Measurements from ENCODE around the gene PAPPA2.

PAPPA2 gene

GRCh38 chr1:176460544-176461336 is 2.2 kb upstream of the PAPPA2 start:
- no peak for FAIRE-seq
- no peak for TF ChIP-seq TAF1 (IDR thresholded peaks at IDR 0.05; ENCODE audit: borderline replicate concordance, low read depth, low read length)
- TF ChIP-seq POLR2A (IDR thresholded peaks at IDR 0.05; ENCODE audit: low read depth, low read length): no peak
- no peak for TF ChIP-seq POLR2AphosphoS5 (IDR thresholded peaks at IDR 0.05; ENCODE audit: low read depth, low read length)
- no peak for DNase-seq (ENCODE audit: insufficient read length)

- no peak for TF ChIP-seq POLR2A (IDR thresholded peaks at IDR 0.05; ENCODE audit: low read depth, low read length)
- no peak for TF ChIP-seq POLR2AphosphoS5 (IDR thresholded peaks at IDR 0.05; ENCODE audit: low read depth, low read length)
- DNase-seq (ENCODE audit: insufficient read length) (no peak), FAIRE-seq (no peak)
These were observed 1.4 kb upstream of the PAPPA2 start for GRCh38 chr1:176461576-176461975.

GRCh38 chr1:176466514-176466913 is 3.5 kb downstream of the PAPPA2 start:
- FAIRE-seq (no peak), DNase-seq (ENCODE audit: insufficient read length) (no peak)
- TF ChIP-seq TAF1 (IDR thresholded peaks at IDR 0.05; ENCODE audit: borderline replicate concordance, low read depth, low read length) (no peak), POLR2AphosphoS5 (IDR thresholded peaks at IDR 0.05; ENCODE audit: low read depth, low read length) (no peak)

GRCh38 chr1:176469450-176470010 is 6.6 kb downstream of the PAPPA2 start:
- TF ChIP-seq TAF1 (IDR thresholded peaks at IDR 0.05; ENCODE audit: borderline replicate concordance, low read depth, low read length) (no peak), POLR2AphosphoS5 (IDR thresholded peaks at IDR 0.05; ENCODE audit: low read depth, low read length) (no peak), POLR2A (IDR thresholded peaks at IDR 0.05; ENCODE audit: low read depth, low read length) (no peak)
- DNase-seq (ENCODE audit: insufficient read length): no peak
- FAIRE-seq: no peak

- TF ChIP-seq POLR2AphosphoS5 (IDR thresholded peaks at IDR 0.05; ENCODE audit: low read depth, low read length) (no peak), POLR2A (IDR thresholded peaks at IDR 0.05; ENCODE audit: low read depth, low read length) (no peak), TAF1 (IDR thresholded peaks at IDR 0.05; ENCODE audit: borderline replicate concordance, low read depth, low read length) (no peak)
- DNase-seq (ENCODE audit: insufficient read length) (no peak), FAIRE-seq (no peak)
These were observed 8.6 kb downstream of the PAPPA2 start for GRCh38 chr1:176471338-176472121.

GRCh38 chr1:176479971-176480370 is 17.0 kb downstream of the PAPPA2 start:
- TF ChIP-seq POLR2A (IDR thresholded peaks at IDR 0.05; ENCODE audit: low read depth, low read length): no peak
- DNase-seq (ENCODE audit: insufficient read length) (no peak), FAIRE-seq (no peak)

GRCh38 chr1:176480750-176481149 is 17.8 kb downstream of the PAPPA2 start:
- DNase-seq (ENCODE audit: insufficient read length) (no peak), FAIRE-seq (no peak)
- TF ChIP-seq TAF1 (IDR thresholded peaks at IDR 0.05; ENCODE audit: borderline replicate concordance, low read depth, low read length) (no peak), POLR2A (IDR thresholded peaks at IDR 0.05; ENCODE audit: low read depth, low read length) (no peak), POLR2AphosphoS5 (IDR thresholded peaks at IDR 0.05; ENCODE audit: low read depth, low read length) (no peak)

- TF ChIP-seq POLR2AphosphoS5 (IDR thresholded peaks at IDR 0.05; ENCODE audit: low read depth, low read length) (no peak), POLR2A (IDR thresholded peaks at IDR 0.05; ENCODE audit: low read depth, low read length) (no peak), TAF1 (IDR thresholded peaks at IDR 0.05; ENCODE audit: borderline replicate concordance, low read depth, low read length) (no peak)
- no peak for DNase-seq (ENCODE audit: insufficient read length)
- FAIRE-seq: no peak
These were observed 22.1 kb downstream of the PAPPA2 start for GRCh38 chr1:176485083-176485482.

- FAIRE-seq (no peak), DNase-seq (ENCODE audit: insufficient read length) (no peak)
- TF ChIP-seq TAF1 (IDR thresholded peaks at IDR 0.05; ENCODE audit: borderline replicate concordance, low read depth, low read length): no peak
- TF ChIP-seq POLR2AphosphoS5 (IDR thresholded peaks at IDR 0.05; ENCODE audit: low read depth, low read length): no peak
- no peak for TF ChIP-seq POLR2A (IDR thresholded peaks at IDR 0.05; ENCODE audit: low read depth, low read length)
These were observed 31.5 kb downstream of the PAPPA2 start for GRCh38 chr1:176494436-176494835.

GRCh38 chr1:176499671-176500070 is 36.7 kb downstream of the PAPPA2 start:
- TF ChIP-seq POLR2A (IDR thresholded peaks at IDR 0.05; ENCODE audit: low read depth, low read length) (no peak), TAF1 (IDR thresholded peaks at IDR 0.05; ENCODE audit: borderline replicate concordance, low read depth, low read length) (no peak), POLR2AphosphoS5 (IDR thresholded peaks at IDR 0.05; ENCODE audit: low read depth, low read length) (no peak)
- no peak for FAIRE-seq
- DNase-seq (ENCODE audit: insufficient read length): no peak

- FAIRE-seq (no peak), DNase-seq (ENCODE audit: insufficient read length) (no peak)
- TF ChIP-seq TAF1 (IDR thresholded peaks at IDR 0.05; ENCODE audit: borderline replicate concordance, low read depth, low read length) (no peak), POLR2A (IDR thresholded peaks at IDR 0.05; ENCODE audit: low read depth, low read length) (no peak), POLR2AphosphoS5 (IDR thresholded peaks at IDR 0.05; ENCODE audit: low read depth, low read length) (no peak)
These were observed 38.6 kb downstream of the PAPPA2 start for GRCh38 chr1:176501599-176501998.
